HG02642 (cell line): ENCODE results near the gene KCNF1.

Source experiments
- ATAC-seq: cut with Tn5 transposase; IDR thresholded peaks from one replicate; pipeline ENCODE4 v1.9.1; 2021; ENCODE audit warnings: mild to moderate bottlenecking; ENCODE audit not compliant: unreplicated experiment, poor library complexity

KCNF1 gene

DNA sequence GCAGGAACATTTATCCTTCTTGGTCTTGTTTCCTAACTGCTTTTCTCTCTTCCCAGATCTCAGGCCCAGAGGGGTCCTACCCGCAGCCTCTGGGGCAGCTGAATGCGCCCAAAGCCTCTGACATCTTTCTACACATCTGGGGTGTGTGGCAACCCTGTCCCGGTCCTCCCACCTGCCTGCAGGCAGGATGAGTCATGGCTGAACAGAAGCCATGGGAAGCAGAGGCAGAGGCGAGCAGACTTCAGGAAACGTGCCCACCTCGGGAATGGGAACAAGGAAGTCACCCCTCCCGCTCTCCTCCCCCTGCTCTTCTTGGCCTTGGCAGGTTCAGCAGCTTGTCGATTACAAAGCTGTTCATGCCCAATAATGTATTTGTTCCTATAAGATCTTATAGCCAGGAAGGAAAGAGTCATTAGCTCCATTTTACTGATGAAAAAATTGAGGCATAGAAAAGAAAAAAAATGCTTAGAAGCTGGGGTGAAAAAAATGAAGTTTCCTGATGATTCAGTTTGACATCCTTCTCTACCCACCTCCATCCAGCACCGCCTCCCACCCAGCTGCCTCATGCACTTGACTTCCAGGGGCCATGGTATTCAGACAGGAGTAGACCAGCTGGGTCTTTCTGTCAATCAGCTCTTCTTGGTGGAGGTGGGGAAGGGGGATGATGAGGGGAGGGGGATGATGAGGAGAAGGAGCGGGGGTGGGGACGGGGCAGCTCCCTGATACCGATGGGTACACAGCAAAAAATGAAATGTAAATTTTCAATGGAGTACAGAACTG, 10.4 kb upstream of the KCNF1 start:
- ATAC-seq = no peak

DNA sequence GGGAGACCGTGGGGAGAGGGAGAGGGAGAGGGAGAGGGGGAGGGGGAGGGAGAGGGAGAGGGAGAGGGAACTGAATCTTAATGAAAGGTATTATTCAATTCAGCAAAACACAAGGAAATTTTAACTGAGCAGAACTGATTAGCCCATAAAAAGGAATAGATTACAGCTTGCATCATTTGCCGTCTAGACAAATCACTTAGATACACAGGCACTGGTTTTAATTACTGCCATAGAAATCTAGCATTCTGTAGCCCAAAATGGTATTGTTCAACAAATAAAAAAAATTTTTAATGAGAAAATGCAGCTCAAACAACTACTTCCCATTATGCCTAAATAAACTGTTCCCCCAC, 7.9 kb upstream of the KCNF1 start:
- ATAC-seq = no peak

DNA sequence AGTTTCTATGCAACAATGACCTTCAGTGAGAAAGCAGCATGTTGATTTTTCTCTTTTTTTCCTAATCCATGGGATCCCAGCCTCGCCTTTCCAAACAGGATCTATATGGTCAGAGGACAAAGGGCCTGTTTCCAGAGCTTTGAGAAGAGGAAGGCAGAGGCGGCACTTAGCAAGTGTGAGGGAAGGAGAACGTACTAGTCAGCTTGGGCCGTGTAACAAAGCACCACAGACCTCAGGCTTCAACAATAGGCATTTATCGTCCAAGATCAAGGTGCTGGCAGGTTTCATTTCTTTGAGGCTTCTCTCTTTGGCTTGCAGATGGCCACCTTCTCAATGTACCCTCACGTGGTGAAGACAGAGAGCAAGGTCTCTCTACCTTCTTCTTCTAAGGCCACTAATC, 7.3 kb upstream of the KCNF1 start:
- ATAC-seq = no peak

DNA sequence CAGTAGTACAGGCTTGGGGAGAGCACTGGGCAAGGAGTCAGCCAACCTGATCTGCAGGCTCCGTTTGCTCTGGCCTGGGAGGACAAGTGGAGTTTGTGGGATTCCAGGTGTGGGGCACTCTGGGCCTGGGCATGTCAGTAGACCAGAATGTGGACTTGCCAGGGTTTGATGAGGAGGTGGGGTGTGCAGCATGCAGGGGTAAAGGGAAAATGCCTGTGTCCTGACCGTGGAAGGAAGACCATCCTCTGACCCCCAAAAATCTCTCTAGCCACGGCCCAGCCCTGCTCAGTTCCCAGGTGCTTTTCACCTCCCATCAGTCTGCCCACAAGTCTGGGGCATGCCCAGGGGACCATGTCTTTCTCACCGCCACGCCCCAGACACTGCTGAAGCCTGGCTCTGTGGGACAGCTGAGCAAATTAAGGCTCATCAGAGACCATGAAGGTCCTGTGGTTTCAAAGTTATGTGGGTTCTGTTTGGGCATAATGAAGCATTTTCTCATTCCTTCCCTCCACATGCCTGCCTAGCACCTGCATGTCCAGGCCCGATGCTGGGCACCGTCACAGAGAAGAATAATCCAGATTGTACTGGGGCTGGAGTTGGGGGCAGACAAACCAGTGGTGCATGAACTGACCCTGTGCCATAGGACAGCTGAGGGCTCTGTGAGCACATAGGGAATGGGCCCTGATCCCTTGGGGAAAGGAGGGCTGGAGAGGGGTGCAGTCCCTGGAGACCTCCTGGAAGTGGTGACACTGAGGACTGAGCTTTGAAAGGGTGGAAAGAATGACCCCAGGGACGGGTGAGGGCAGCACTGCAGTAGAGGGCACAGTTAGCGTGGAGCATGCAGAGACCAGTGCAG, 6.5 kb upstream of the KCNF1 start:
- ATAC-seq = no peak

DNA sequence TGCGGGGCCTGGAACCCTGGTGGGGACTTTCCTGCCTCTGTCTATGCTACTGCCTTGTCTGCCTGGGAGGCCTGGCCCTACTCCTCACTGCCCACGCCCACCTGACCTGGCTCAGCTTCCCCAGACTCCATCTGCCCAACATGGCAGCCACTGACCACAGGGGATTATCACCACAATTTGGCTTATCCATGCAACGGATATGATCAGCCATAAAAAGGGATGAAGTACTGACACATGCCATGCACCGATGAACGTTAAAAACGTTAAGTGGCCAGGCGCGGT, 5.9 kb upstream of the KCNF1 start:
- ATAC-seq = no peak

DNA sequence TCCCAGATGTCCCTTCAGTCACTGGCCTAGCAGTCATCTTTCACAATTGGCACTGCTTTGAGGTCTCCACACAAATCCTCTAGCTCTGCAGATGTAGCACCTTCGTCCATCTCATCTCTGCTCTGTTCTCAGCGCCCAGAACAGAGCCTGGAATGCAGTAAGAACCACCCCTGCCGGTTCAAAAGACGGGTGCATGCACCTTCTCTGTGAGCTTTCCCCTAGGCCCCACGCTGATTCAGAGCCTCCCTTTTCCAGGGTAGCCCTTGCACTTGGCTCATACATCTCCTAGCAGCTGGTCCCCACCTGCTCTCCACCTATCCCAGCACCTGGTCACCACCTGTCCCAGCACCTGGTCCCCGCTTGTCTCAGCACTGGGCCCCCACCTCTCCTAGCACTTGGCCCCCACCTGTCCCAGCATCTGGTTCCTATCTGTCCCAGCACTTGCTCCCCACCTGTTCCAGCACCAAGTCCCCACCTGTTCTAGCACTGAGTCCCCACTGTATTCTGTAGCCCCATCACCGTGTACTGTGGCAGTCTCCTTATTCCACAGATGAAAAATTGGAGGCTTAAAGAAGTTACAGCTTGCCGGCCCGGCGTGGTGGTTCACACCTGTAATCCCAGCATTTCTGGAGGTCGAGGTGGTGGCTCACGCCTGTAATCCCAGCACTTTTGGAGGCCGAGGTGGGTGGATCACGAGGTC, 4.7 kb upstream of the KCNF1 start:
- ATAC-seq = no peak

- no peak for ATAC-seq
Observed at GRCh38 chr2:10908195-10908594, 3.5 kb upstream of the KCNF1 start.

GRCh38 chr2:10909050-10909995, 2.4 kb upstream of the KCNF1 start:
- ATAC-seq = no peak

DNA sequence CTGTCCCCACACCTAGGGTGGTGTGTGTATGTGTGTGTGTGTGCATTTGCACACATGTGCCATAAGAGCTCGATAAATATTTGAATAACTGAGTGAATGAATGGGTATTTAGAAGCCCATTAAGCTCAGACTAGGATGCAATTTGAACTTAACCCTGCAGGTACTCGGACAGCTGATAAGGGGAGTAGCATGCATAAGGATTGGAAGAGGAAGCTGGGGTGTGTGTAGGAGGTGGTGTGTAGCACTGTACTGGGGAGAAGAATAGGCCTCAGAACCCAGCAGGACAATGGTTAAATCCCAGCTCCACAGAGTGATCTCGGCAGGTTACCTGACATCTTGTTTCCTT, 1.8 kb upstream of the KCNF1 start:
- ATAC-seq = no peak

DNA sequence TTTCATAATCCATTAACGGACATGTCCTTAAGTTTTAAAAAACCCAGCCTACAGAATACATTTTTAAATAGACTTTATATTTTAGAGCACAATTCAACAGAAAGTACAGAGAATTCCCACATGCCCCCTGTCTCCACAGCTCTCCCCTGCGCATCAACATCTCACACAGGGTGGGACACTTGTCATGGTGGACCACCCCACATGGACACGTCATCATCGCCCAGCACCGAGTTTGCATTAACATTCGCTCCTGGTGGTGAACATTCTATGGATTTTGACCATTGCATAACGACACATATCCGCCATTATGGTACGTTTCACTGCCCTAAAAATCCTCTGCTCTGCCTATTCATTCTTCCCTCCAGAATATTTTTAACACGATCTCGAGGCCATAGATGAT, 1.1 kb upstream of the KCNF1 start:
- no peak for ATAC-seq

GRCh38 chr2:10912076-10912731, 470 bp downstream of the KCNF1 start:
- ATAC-seq = no peak

- ATAC-seq = no peak
Observed at GRCh38 chr2:10912796-10913455, 1.2 kb downstream of the KCNF1 start.

GRCh38 chr2:10913501-10914271, 2.0 kb downstream of the KCNF1 start:
- no peak for ATAC-seq

DNA sequence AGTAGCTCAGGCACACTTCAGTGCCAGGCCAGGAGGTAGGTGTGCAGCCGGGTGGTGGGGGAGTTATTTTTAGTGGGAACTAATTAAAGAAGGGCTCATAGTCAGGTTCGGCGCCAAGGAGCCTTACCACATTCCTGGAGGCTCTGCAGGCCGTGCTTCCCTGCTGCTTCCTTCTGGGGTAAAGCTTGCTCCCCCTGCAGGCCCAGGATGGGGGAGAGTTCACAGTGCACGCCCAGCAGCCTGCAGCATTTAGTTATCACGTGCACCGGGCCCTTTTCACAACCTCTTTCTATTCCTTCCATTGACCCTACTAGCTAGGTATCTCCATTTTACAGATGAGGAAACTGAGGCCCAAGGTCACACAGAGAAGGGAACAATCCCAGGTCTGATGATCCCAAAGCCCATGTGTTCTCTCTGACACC, 2.5 kb downstream of the KCNF1 start:
- no peak for ATAC-seq

DNA sequence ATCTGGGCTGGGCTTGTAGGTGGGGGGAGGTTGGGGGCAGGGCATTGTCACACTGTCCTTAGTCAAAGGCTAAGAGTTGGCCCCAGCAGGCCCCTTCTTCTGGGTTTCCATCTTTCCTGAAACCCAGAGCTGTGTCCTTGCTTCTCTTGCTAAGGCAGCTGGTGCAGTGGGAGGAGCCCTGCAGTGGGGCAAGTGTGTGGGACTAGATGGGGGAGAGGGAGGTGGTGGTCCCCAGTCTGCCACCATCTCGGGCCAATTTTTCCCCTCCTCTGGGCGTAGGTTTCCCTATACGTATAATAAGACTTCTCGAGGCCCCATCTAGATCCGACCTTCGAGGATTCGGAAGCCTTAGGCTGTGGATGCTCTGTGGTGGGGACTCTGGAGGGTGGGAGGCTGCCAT, 3.5 kb downstream of the KCNF1 start:
- no peak for ATAC-seq

- no peak for ATAC-seq
Observed at GRCh38 chr2:10915731-10916276, 4.1 kb downstream of the KCNF1 start.

DNA sequence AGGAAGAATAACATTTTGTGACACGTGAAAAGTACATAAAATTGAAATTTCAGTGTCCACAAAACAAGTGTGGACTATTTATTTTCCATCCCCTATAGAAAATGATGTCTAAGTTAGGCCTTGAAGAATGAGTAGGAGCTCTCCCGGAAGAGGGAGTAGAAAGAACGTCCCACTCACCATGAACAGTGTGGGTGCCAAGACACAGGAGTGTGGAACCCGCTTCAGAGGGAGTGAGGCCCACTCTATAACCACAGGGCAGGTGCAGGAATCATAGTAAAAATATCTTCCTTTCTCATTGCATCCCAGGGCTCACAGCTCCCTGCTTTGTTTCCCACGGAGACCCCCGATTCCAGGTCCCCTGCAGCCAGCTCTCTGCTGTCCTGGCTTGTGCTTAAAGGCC, 5.2 kb downstream of the KCNF1 start:
- ATAC-seq = no peak

- ATAC-seq = no peak
Observed at GRCh38 chr2:10917927-10918326, 6.2 kb downstream of the KCNF1 start.
